BLaER1 treated with 17β-estradiol and CSF1 and Interleukin-3, amounts not matched to agents 10 nM and 100 nM (cell line): ENCODE measurements around the gene WNT7A.

Experiments used
- H3K27ac ChIP-seq, 11 experiments: shearing (Covaris generic); formaldehyde crosslinking; 2 replicates each; pipeline ENCODE4 v1.8.1; 2022
- H3K27me3 ChIP-seq, 11 experiments: shearing (Covaris generic); formaldehyde crosslinking; 2 replicates each; pipeline ENCODE4 v1.8.1; 2022
- H3K36me3 ChIP-seq, 11 experiments: shearing (Covaris generic); formaldehyde crosslinking; 2 replicates each; pipeline ENCODE4 v1.8.1; 2022
- H3K4me1 ChIP-seq, 10 experiments: shearing (Covaris generic); formaldehyde crosslinking; 2 replicates each; pipeline ENCODE4 v1.8.1; 2022
- H3K4me2 ChIP-seq, 11 experiments: shearing (Covaris generic); formaldehyde crosslinking; 2 replicates each; pipeline ENCODE4 v1.8.1; 2022
- H3K4me3 ChIP-seq, 10 experiments: shearing (Covaris generic); formaldehyde crosslinking; 2 replicates each; pipeline ENCODE4 v1.8.1; 2022
- H3K9ac ChIP-seq, 11 experiments: shearing (Covaris generic); formaldehyde crosslinking; 2 replicates each; pipeline ENCODE4 v1.8.1; 2022
- H3K9me3 ChIP-seq, 11 experiments: shearing (Covaris generic); formaldehyde crosslinking; replicated peaks in 1 of 11; 2 replicates each; pipeline ENCODE4 v1.8.1; 2022
- H4K20me1 ChIP-seq, 11 experiments: shearing (Covaris generic); formaldehyde crosslinking; 2 replicates each; pipeline ENCODE4 v1.8.1; 2022
- Cebpa-rat ChIP-seq, 11 experiments: shearing (Covaris generic); IDR thresholded peaks; 2 replicates each; pipeline ENCODE4 v1.8.1; 2022

Gene WNT7A

GRCh38 chr3:13895155-13896105, 15.6 kb upstream of the WNT7A start:
- peak overlapping the region; percentile 68 to 87 (median 80) for H3K9ac ChIP-seq
- H3K4me2 ChIP-seq: peak overlapping the region; percentile 86 to 100 (median 97)
- no peaks in the 10 kb centered on the region for H3K36me3 ChIP-seq
- H3K4me1 ChIP-seq: peaks cover 19 to 37% (median 25%) of the 10 kb centered on the region in 10 experiments
- H4K20me1 ChIP-seq: no peaks in the 10 kb centered on the region
- H3K27ac ChIP-seq: peak overlapping the region in 10 of 11 experiments; percentile 26 to 64 (median 47); a peak in 19 of 22 replicates
- TF ChIP-seq Cebpa-rat (IDR thresholded peaks at IDR 0.05): 0 out of 22 replicates have a peak, but pooled peaks of 1 of the 11 experiments have one; percentile 9
- H3K27me3 ChIP-seq: no peaks in the 10 kb centered on the region
- H3K9me3 ChIP-seq: peaks cover 11 to 42% (median 17%) of the 10 kb centered on the region in 11 experiments
- H3K4me3 ChIP-seq: peak overlapping the region; percentile 53 to 74 (median 64)

DNA sequence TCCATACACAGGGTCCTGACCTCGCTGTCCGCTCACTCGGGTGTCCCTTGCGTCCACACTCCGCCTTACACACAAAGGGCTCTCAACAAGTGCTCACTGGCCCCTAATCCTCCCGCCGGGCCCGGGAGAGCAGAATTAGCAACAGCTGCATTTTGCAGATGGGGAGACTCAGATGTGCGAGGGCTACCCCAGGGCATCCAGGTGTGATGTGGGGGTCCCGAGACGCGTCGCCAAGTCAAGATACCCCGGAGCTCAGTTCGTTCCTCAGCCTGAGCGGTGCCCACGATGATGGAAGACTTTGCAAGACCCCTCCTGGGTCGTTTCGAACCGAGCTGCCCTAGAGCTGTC, 14.9 kb upstream of the WNT7A start:
- Histone ChIP-seq H3K36me3 (no peaks in the 10 kb centered on the region), H3K27me3 (no peaks in the 10 kb centered on the region), H3K9ac (peak overlapping the region in 10 of 11 experiments; percentile 68 to 87 (median 79); a peak in 16 of 22 replicates), H3K4me1 (peaks cover 20 to 43% (median 30%) of the 10 kb centered on the region in 10 experiments), H4K20me1 (no peaks in the 10 kb centered on the region), H3K27ac (peak overlapping the region in 1 of 11 experiments; percentile 31; a peak in 1 of 22 replicates), H3K4me3 (peak overlapping the region; percentile 53 to 74 (median 64); a peak in 19 of 20 replicates), H3K9me3 (peaks cover 4 to 36% (median 10%) of the 10 kb centered on the region in 11 experiments; a peak in 21 of 22 replicates), H3K4me2 (peak overlapping the region; percentile 86 to 100 (median 97))
- TF ChIP-seq Cebpa-rat (IDR thresholded peaks at IDR 0.05): no peak

GRCh38 chr3:13894096-13894806, 14.4 kb upstream of the WNT7A start:
- Histone ChIP-seq H3K4me3 (no peak overlapping the region), H3K4me1 (peaks cover 20 to 43% (median 30%) of the 10 kb centered on the region in 10 experiments), H3K27ac (no peak overlapping the region), H4K20me1 (no peaks in the 10 kb centered on the region), H3K4me2 (no peak overlapping the region; a peak in 3 of 22 replicates), H3K36me3 (no peaks in the 10 kb centered on the region), H3K27me3 (no peaks in the 10 kb centered on the region), H3K9ac (no peak overlapping the region), H3K9me3 (peaks cover 0 to 31% (median 5%) of the 10 kb centered on the region in 11 experiments; a peak in 13 of 22 replicates)
- TF ChIP-seq Cebpa-rat (IDR thresholded peaks at IDR 0.05): no peak

DNA sequence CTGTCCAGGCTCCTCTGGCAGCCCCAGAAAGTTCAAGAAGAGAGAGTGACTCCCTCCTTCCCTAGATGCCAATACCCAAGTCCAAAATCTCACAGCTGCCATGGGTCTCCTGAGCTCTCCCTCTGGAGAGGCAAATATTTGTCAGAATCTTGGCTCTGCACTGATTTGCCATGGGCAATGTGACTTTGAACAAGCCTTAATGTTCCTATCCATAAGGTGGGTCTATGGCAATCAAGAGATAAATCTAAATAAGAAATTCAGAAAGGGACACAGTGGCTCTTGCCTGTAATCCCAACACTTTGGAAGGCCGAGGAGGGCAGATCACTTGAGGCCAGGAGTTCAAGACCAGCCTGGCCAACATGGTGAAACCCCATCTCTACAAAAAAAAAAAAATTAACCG, 12.4 kb upstream of the WNT7A start:
- Histone ChIP-seq H3K4me2 (peak overlapping the region in 1 of 11 experiments; percentile 89; a peak in 1 of 22 replicates), H3K9me3 (peaks cover 0 to 14% (median 0%) of the 10 kb centered on the region in 11 experiments; a peak in 6 of 22 replicates), H3K4me3 (no peak overlapping the region), H3K4me1 (peaks cover 20 to 36% (median 29%) of the 10 kb centered on the region in 10 experiments), H3K9ac (no peak overlapping the region), H3K27me3 (no peaks in the 10 kb centered on the region), H3K27ac (peak overlapping the region in 8 of 11 experiments; percentile 9 to 59 (median 44); a peak in 11 of 22 replicates), H3K36me3 (no peaks in the 10 kb centered on the region), H4K20me1 (no peaks in the 10 kb centered on the region)
- no peak for TF ChIP-seq Cebpa-rat (IDR thresholded peaks at IDR 0.05)

GRCh38 chr3:13891492-13892073, 11.7 kb upstream of the WNT7A start:
- no peak for TF ChIP-seq Cebpa-rat (IDR thresholded peaks at IDR 0.05)
- Histone ChIP-seq H3K9ac (no peak overlapping the region), H3K4me2 (peak overlapping the region in 10 of 11 experiments; percentile 58 to 89 (median 77); a peak in 18 of 22 replicates), H3K9me3 (peaks cover 0 to 14% (median 0%) of the 10 kb centered on the region in 11 experiments; a peak in 6 of 22 replicates), H3K27me3 (no peaks in the 10 kb centered on the region), H3K36me3 (no peaks in the 10 kb centered on the region), H4K20me1 (no peaks in the 10 kb centered on the region), H3K4me1 (peaks cover 20 to 36% (median 29%) of the 10 kb centered on the region in 10 experiments), H3K27ac (peak overlapping the region in 8 of 11 experiments; percentile 9 to 59 (median 44); a peak in 12 of 22 replicates), H3K4me3 (no peak overlapping the region)

GRCh38 chr3:13891017-13891392, 11.1 kb upstream of the WNT7A start:
- Histone ChIP-seq H3K36me3 (no peaks in the 10 kb centered on the region), H3K9ac (peak overlapping the region in 4 of 11 experiments; percentile 1 to 46 (median 22); a peak in 3 of 22 replicates), H3K9me3 (peaks cover 0 to 14% (median 0%) of the 10 kb centered on the region in 11 experiments; a peak in 6 of 22 replicates), H3K4me2 (peak overlapping the region; percentile 58 to 89 (median 77)), H3K4me3 (0 out of 20 replicates have a peak overlapping the region, but pooled peaks of 1 of the 10 experiments have one; percentile 18), H4K20me1 (no peaks in the 10 kb centered on the region), H3K27me3 (no peaks in the 10 kb centered on the region), H3K4me1 (peaks cover 15 to 31% (median 23%) of the 10 kb centered on the region in 10 experiments), H3K27ac (peak overlapping the region in 7 of 11 experiments; percentile 5 to 53 (median 36); a peak in 10 of 22 replicates)
- TF ChIP-seq Cebpa-rat (IDR thresholded peaks at IDR 0.05): no peak

- H4K20me1 ChIP-seq: no peaks in the 10 kb centered on the region
- peak overlapping the region in 5 of 11 experiments; percentile 1 to 46 (median 11); a peak in 3 of 22 replicates for H3K9ac ChIP-seq
- H3K36me3 ChIP-seq: no peaks in the 10 kb centered on the region
- TF ChIP-seq Cebpa-rat (IDR thresholded peaks at IDR 0.05): no peak
- H3K27me3 ChIP-seq: no peaks in the 10 kb centered on the region
- H3K27ac ChIP-seq: peak overlapping the region in 8 of 11 experiments; percentile 2 to 59 (median 37); a peak in 12 of 22 replicates
- peak overlapping the region; percentile 58 to 89 (median 77) for H3K4me2 ChIP-seq
- H3K4me3 ChIP-seq: peak overlapping the region in 2 of 10 experiments; percentile 3 to 18; a peak in 1 of 20 replicates
- H3K9me3 ChIP-seq: peaks cover 0 to 14% (median 0%) of the 10 kb centered on the region in 11 experiments; a peak in 6 of 22 replicates
- peaks cover 14 to 28% (median 20%) of the 10 kb centered on the region in 10 experiments for H3K4me1 ChIP-seq
Observed at GRCh38 chr3:13890377-13891016, 10.6 kb upstream of the WNT7A start.

DNA sequence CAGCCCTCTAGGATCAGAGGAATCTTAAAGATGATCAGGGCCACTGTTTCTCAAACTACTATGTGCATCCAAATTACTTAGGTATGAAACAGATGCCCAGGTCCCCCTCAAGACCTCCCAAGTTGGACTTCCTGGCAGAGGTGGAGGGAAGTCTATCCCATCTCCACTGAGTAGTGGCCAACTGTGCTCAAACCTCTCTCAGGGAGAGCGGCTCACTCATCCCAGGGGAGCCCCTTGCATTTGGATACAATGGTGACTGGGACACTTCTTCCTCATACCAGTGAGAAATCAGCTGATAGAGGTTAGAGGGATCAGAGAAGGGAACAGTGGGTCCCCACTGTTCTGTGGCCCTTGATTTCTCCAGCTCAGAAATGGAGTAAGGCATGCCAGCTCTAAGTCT, 8.7 kb upstream of the WNT7A start:
- Histone ChIP-seq H3K9ac (no peak overlapping the region), H3K27me3 (peaks cover 0 to 8% (median 4%) of the 10 kb centered on the region in 11 experiments; a peak in 7 of 22 replicates), H3K4me3 (no peak overlapping the region), H3K27ac (no peak overlapping the region), H3K9me3 (peaks cover 0 to 14% (median 0%) of the 10 kb centered on the region in 11 experiments; a peak in 6 of 22 replicates), H3K4me1 (peaks cover 14 to 23% (median 18%) of the 10 kb centered on the region in 10 experiments), H3K36me3 (no peaks in the 10 kb centered on the region), H4K20me1 (no peaks in the 10 kb centered on the region; a peak in 1 of 22 replicates), H3K4me2 (no peak overlapping the region)
- TF ChIP-seq Cebpa-rat (IDR thresholded peaks at IDR 0.05): no peak
